ENCODE measurements around the gene ZCCHC8. TPM values are rescaled to one million over a fixed set of nuclear protein-coding genes. Genes with fewer than 3 reads are reported as not detected.

The ZCCHC8 gene
- total and polyA plus RNA-seq, 2 donors (not counting 3 experiments of a cell fraction or from before 2014, with no cell fraction given): 10.0 to 24.4 TPM

DNA sequence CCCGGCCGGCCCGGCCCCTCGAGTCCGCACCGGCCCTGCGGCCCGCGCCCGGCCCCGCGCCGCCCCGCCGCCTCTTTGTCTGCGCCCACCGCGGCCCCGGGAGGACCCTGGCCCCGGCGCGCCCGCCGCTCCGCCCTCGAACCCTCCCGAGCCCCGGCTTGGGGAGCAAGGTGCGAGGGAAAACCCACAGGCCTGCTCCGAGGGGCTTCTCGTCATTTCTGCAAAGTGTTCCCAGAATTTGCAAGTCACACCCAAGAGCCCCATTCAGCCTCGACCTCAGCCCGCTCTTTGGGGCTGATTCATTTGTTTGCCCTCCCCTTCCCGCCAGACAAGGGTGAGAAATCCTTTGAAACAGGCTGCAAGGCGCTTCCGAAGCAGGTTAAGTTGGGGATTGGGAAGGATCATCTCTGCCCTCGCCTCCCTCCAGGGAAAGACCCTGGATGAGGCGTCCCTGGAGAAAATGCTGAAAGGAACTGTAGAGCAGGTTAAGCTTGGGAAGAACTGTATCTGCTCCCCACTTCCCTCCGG, 77.9 kb downstream of the ZCCHC8 start:
- Histone ChIP-seq H3K9ac (replicated peaks; ENCODE audit: extremely low read depth, insufficient read depth, low read length) (peak overlapping the region; percentile 87), H3K27ac (ENCODE audit: insufficient read depth, low read depth, low read length) (peak overlapping the region; percentile 81), H3K36me3 (ENCODE audit: control insufficient read depth in 2 of 2, extremely low read depth in 1 of 2, insufficient read depth in 2 of 2, low read length in 2 of 2) (no peaks in the 10 kb centered on the region), H4K20me1 (replicated peaks; ENCODE audit: control insufficient read depth, extremely low read depth, insufficient read depth, low read length) (no peaks in the 10 kb centered on the region), H3K79me2 (ENCODE audit: control insufficient read depth, insufficient read depth, low read length) (peaks cover 43% of the 10 kb centered on the region), H3K4me1 (ENCODE audit: control insufficient read depth, extremely low read depth, insufficient read depth, low read length) (peaks cover 43% of the 10 kb centered on the region), H3K9me1 (replicated peaks; ENCODE audit: control insufficient read depth, extremely low read depth, insufficient read depth, low read length) (no peaks in the 10 kb centered on the region), H3K9me3 (replicated peaks; ENCODE audit: control insufficient read depth, insufficient read depth, low read length) (no peaks in the 10 kb centered on the region), H3K4me3 (replicated peaks in 1 of 3; ENCODE audit: insufficient read depth in 1 of 3, low read depth in 1 of 3, low read length in 3 of 3) (peak overlapping the region; percentile 22 to 82 (median 54)), H3K27me3 (ENCODE audit: control insufficient read depth in 2 of 2, insufficient read depth in 2 of 2, low read length in 2 of 2) (no peaks in the 10 kb centered on the region), H3K4me2 (ENCODE audit: insufficient read depth, low read length) (peak overlapping the region; percentile 82), H2AFZ (ENCODE audit: low read depth, low read length) (peak overlapping the region; percentile 53)
- dilution Hi-C loops (cut with MboI; ENCODE audit: extremely low pct_ligation_motif_present, low sequenced_read_pairs): no loop called here
- ChIA-PET CTCF (interaction anchor here (0.7 to 4.6 kb wide), 14 partner anchors 8 to 72 kb away, joined by 3 to 61 read pairs (median 4); no protein-coding TSS in a partner anchor), POLR2A (interaction anchor here (1.0 to 1.4 kb wide), 3 partner anchors 23 to 49 kb away, joined by 4 to 6 read pairs (median 6); no protein-coding TSS in a partner anchor)
- TF ChIP-seq MYC (IDR thresholded peaks at IDR 0.05; ENCODE audit: low read depth, low read length) (no peak), CTCF (IDR thresholded peaks at IDR 0.05; ENCODE audit: extremely low read depth in 1 of 2, insufficient read depth in 1 of 2, low read depth in 1 of 2, low read length in 2 of 2) (no peak), GATA2 (IDR thresholded peaks at IDR 0.05; ENCODE audit: insufficient read depth, insufficient read length, low read depth, low read length) (no peak), POLR2A (IDR thresholded peaks at IDR 0.05; ENCODE audit: low read depth, low read length) (no peak), JUN (IDR thresholded peaks at IDR 0.05; ENCODE audit: borderline replicate concordance, insufficient read depth, insufficient read length, low read depth) (no peak), EZH2 (IDR thresholded peaks at IDR 0.05; ENCODE audit: borderline replicate concordance, low read depth, low read length, severe bottlenecking) (no peak), FOS (IDR thresholded peaks at IDR 0.05; ENCODE audit: borderline replicate concordance, insufficient read depth, low read length) (no peak), POLR2AphosphoS5 (IDR thresholded peaks at IDR 0.05; ENCODE audit: insufficient read depth, low read depth, low read length) (no peak)
- TF ChIP-seq, protein P1, sequence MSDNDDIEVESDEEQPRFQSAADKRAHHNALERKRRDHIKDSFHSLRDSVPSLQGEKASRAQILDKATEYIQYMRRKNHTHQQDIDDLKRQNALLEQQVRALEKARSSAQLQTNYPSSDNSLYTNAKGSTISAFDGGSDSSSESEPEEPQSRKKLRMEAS (IDR thresholded peaks at IDR 0.05; ENCODE audit: insufficient read depth, insufficient read length): no peak
- DNase-seq (ENCODE audit: low read depth, low spot score): peak; percentile 49
- FAIRE-seq: no peak
- intact Hi-C loops (cut with micrococcal nuclease): loop anchor here (1.0 to 2.0 kb wide), 4 partner anchors 22 to 78 kb away; partner anchors contain the start of gene ZCCHC8
- BruUV-seq (replicated peaks): TSS peak; percentile 49
